ENCODE data around the gene DHX58.

DHX58 gene

GRCh38 chr17:42087042-42087701 lies 25.3 kb downstream of the DHX58 start:
- no peak for DNase-seq (ENCODE audit: low read depth in 3 of 3)

DNA sequence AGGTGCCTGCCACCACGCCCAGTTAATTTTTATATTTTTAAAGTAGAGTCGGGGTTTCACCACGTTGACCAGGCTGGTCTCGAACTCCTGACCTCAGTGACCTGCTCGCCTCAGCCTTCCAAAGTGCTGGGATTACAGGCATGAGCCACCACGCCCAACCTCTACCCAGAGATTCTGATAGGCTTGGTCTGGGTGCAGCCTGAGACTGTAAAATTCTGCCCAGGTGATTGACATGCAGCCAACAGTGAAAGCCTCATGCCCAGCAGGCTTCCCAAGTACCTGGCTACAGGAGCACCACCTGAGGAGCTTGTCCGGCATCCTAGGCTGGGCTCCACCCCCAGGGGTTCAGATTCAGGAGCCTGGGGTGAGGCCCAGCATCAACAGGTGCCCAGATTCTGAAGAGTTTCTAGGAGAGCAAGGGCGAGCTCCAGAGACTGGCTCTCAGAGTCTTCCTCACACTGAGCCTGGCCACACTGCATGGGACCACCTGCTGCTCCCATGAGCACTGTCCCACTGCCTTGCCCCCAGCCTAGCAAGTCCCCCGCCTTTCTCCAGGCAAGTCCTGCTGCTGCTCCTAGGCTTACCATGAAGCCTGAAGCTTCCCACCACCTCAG lies 30.9 kb downstream of the DHX58 start:
- no peak for DNase-seq (ENCODE audit: low read depth in 3 of 3)

DNA sequence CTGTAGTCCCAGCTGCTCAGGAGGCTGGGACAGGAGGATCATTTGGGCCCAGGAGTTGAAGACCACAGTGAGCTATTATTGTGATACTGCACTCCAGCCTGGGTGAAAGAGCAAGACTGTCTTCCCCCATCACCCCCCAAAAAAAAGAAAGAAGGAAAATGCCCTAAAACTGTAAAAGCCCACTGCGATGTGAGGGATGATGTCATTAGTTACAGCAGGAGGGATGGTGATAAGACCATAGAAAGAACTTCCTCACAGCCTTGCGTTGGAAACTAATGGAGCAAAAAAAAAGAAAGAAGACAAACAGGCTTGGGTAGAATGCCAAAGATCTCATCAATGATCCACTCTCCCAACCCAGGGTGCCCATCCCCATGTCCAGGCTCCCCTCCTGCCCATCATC lies 33.0 kb downstream of the DHX58 start:
- no peak for DNase-seq (ENCODE audit: low read depth in 3 of 3)

- DNase-seq (ENCODE audit: low read depth in 3 of 3), result no peak
These were observed 34.0 kb downstream of the DHX58 start for GRCh38 chr17:42078396-42079043.

GRCh38 chr17:42077755-42078154 lies 34.8 kb downstream of the DHX58 start:
- no peak for DNase-seq (ENCODE audit: low read depth in 3 of 3)

GRCh38 chr17:42076797-42077559 lies 35.5 kb downstream of the DHX58 start:
- no peak for DNase-seq (ENCODE audit: low read depth in 3 of 3)

- no peak for DNase-seq (ENCODE audit: low read depth in 3 of 3)
These were observed 36.7 kb downstream of the DHX58 start for GRCh38 chr17:42075789-42076188.

DNA sequence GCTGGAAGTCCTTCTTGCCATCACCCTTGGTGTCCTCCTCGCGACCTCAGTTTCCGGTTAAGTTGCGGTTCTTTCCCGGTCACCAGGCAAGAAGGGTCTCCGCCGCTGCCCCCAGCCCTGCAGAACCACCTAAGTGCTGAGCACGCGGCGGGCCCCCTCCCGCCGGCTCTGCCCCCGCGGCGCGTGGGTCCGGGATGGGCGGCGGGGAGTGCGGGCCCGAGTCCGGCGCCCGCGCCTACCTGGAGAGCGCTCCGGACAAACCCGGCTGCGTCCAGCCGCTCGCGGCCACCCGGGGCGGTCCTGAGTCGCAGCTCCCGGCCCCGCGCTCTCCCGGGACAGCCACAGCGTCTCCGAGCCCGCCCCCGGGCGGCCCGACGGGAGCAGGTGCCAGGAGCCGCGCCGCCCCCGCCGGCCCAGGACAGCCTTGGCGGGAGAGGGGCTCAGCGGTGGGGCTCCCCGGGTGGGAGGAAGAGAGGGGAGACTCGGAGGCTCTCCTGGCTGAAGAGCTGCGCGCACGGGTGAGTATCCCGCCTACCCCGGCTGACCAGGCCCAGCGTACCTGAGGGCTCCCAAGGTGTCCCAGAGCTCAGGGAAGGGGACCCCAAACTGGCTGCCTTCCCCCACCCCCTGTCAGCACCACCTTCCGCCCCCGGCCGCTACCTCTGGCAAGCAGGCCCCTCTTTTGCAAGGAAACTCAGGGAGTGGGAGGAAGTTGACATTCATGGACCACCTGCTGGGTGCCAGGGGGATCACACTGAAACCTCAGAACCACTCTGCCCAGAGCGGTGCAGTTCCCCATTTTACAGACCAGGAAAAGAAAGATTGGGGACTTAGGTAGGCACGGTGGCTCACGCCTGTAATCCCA lies 40.0 kb downstream of the DHX58 start:
- DNase-seq (ENCODE audit: low read depth in 3 of 3), result no peak

DNA sequence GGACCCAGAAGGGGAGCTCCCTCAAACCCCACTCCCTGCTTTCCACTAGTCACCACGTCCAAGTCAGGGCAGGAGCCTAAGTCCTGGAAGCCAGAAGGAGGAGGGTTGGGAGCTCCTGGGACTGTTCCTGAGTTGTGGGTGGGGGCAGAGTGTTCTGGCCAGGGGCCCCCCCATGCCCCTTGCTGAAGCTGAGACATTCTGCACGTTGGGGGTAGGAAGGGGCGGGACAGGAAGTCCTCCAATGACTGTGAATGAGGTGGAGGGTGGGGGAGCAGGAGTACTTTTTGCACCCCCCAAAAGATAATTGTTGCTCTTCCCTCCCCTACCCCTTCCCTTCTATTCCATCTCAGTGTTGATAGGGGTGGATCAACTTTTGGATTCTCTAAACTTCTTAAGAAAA lies 40.7 kb downstream of the DHX58 start:
- DNase-seq (ENCODE audit: low read depth in 3 of 3), result no peak

- no peak for DNase-seq (ENCODE audit: low read depth in 3 of 3)
These were observed 43.5 kb downstream of the DHX58 start for GRCh38 chr17:42068979-42069378.

DNA sequence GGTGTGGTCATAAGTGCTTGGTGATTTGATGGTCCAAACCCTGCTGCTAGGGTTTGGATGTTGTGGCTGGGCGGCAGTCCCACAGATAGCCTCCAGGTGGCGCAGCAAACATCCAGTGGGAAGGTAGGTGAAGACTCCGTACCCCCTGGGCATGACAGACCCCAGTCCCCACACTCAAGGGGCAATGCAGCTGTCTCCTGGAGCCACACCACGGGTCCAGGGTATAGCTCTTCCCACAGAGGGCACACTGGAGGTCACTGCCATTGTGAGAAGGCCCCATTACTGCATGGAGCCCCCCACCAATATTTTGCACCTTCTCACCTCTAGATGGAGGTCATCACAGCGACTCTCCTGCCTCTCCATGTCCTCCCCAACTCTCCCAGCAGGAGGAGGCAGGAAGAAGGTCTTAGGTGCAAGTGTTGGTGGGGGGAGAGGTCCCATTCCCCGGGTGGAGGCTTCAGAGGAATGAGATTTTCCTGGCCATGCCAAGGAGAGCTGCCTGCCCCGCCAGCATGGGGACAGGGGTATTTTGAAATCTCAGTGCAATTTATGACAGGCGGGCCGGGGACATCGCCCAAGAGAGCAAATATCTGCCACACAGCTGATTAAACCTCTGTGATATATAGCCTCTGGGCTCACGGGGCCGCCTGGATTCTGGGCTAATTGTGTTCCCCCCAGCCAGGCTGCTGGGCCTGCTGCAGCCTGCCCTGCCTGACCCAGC lies 45.0 kb downstream of the DHX58 start:
- DNase-seq (ENCODE audit: low read depth in 3 of 3), result peak; percentile 35 to 57 (median 40)

GRCh38 chr17:42065201-42065600 lies 47.3 kb downstream of the DHX58 start:
- no peak for DNase-seq (ENCODE audit: low read depth in 3 of 3)

DNA sequence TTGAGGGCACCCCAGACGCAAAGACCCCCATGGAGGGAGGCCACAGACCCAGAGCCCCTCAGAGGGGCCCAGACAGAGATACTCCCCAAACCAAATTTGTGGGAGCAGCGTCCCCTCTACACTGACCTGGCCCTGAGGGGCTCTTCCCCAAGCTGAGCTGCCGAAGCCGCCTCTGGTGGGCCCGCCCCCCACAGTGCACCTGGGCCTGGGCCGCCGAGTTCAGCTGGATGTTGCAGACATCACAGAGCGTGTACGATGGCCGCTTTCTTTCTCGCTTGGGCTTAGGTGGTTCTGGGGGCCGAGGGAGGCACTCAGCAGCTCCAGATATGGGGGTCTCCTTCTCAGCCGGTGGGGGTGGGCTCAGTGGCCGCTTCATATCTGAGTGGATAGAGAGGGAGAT lies 49.8 kb downstream of the DHX58 start:
- DNase-seq (ENCODE audit: low read depth in 3 of 3), result no peak

- DNase-seq (ENCODE audit: low read depth in 3 of 3), result no peak
These were observed 50.6 kb downstream of the DHX58 start for GRCh38 chr17:42061646-42062487.

DNA sequence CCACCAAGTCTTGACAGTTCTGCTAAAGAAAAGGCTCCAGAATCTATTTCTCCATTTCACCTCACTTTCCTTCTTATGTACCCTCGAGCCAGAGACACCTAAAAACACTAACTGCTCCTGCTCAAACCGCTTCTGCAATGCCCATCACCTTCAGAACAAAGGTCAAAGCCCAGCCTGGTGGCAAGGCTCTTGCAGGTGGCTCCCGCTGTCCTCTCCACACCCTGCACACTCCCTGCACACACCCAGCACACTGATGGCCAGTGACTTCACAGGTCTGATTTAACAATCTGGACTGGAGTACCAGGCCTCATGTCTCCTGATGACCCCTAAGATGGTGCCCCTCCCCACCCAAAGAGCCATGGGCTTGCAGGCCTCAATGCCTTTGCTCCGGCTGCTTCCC lies 52.3 kb downstream of the DHX58 start:
- no peak for DNase-seq (ENCODE audit: low read depth in 3 of 3)

DNA sequence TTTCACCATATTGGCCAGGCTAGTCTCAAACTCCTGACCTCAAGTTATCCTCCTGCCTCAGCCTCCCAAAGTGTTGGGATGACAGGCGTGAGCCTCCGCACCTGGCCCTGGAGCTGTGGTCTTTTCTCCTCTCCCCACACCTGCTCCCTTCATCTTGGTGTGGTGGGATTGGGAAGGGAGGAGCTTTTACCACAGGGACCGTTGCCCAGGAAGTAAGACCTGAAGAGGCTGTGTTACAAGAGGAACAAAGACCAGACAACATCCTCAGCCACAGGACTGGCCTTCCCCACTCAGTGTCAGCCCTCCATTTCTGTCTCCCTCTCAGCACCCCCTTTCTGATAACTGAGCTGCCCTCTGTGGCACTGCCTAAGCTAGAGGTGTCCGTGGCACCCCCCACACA lies 52.7 kb downstream of the DHX58 start:
- no peak for DNase-seq (ENCODE audit: low read depth in 3 of 3)

DNA sequence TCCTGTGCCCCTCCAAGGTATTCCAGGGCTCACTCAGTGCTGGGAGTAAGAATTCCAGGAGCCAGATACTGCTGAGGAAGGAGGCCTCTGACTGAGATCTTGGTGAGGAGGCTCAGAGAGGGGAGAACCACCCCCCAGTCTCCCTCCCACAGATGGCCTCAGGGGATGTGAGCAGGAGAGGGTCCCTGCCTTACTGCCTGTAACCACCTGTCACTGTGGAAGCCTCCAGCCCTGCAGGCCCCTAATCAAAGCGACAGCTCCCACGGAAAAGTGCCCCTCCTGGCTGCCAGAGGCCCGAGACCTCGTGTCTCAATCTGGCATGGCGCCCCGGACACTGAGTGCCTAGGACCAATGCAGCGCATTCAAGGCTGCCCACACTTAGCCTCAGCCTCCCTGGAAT lies 54.5 kb downstream of the DHX58 start:
- no peak for DNase-seq (ENCODE audit: low read depth in 3 of 3)

DNA sequence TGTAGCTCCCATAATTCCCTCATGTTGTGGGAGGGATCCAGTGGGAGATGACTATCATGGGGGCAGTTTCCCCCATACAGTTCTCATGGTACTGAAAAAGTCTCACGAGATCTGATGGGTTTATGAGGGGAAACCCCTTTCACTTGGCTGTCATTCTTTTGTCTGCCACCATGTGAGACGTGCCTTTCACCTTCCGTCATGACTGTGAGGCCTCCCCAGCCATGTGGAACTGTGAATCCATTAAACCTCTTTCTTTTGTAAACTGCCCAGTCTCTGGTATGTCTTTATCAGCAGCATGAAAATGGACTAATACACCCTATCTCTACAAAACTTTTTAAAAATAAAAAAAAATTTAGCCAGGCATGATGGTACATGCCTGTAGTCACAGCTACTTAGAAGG lies 55.9 kb downstream of the DHX58 start:
- DNase-seq (ENCODE audit: low read depth in 3 of 3), result no peak

- DNase-seq (ENCODE audit: low read depth in 3 of 3), result no peak
These were observed 57.0 kb downstream of the DHX58 start for GRCh38 chr17:42055496-42055895.

DNA sequence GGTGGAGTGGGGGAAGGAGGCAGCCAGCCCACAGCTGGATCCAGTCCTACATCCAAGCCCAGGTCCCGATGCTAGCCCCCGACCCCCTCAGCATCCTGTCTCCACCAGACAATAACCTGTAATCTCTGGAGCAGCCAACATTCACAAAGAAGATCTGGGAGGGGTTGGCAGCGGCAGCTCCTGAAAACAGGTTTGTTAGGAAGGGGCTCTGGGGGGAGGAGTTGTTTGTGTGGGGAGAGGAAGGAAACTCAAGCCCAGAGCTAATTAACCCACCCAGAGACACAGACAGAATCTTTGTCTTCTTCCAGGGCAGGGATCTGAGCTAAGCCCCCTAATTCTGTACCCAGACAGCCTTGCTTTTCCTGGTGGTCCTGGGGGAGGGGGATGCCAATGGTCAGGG lies 57.5 kb downstream of the DHX58 start:
- DNase-seq (ENCODE audit: low read depth in 3 of 3), result no peak
